ENCODE measurements around the gene SLC41A1.

DNA sequence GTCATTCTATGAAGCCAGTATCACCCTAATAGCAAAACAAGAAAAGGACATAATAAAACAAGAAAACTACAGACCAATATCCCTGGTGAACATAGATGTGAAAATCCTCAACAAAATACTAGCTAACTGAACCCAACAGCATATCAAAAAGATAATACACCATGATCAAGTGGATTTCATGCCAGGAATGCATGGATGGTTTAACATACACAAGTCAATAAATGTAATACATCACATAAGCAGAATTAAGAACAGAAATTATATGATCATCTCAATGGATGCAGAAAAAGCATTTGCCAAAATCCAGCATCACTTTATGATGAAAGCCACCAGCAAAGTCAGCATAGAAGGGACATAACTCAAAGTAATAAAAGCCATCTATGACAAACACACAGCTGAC, 43.4 kb upstream of the SLC41A1 start:
- TF ChIP-seq, protein P1, sequence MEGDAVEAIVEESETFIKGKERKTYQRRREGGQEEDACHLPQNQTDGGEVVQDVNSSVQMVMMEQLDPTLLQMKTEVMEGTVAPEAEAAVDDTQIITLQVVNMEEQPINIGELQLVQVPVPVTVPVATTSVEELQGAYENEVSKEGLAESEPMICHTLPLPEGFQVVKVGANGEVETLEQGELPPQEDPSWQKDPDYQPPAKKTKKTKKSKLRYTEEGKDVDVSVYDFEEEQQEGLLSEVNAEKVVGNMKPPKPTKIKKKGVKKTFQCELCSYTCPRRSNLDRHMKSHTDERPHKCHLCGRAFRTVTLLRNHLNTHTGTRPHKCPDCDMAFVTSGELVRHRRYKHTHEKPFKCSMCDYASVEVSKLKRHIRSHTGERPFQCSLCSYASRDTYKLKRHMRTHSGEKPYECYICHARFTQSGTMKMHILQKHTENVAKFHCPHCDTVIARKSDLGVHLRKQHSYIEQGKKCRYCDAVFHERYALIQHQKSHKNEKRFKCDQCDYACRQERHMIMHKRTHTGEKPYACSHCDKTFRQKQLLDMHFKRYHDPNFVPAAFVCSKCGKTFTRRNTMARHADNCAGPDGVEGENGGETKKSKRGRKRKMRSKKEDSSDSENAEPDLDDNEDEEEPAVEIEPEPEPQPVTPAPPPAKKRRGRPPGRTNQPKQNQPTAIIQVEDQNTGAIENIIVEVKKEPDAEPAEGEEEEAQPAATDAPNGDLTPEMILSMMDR (IDR thresholded peaks at IDR 0.05): no peak
- no peak for TF ChIP-seq POLR2A (IDR thresholded peaks at IDR 0.05)
